HT1080 (cell line): ENCODE data around the gene TTLL6. TPM values are rescaled to one million over a fixed set of nuclear protein-coding genes. Genes with fewer than 3 reads are reported as not detected.
A peak's percentile ranks its signal among the peaks of the same experiment; 100 is the strongest.
"Not testable (repeated sequence)": the region's sequence is repeated elsewhere in the genome, so short reads cannot be mapped to it uniquely, and the experiment has no call there.

ENCODE experiments used
- DNase-seq: peaks from one replicate; pipeline ENCODE4 v3.0.0-alpha.2; 2015; ENCODE audit warnings: low read depth
- total RNA-seq: library from RNA; depleted of rRNA; stranded (reverse); fragments of >200 nt; shearing (Covaris generic); gene quantifications from 2 replicates; pipeline ENCODE4 v1.2.3, GENCODE V29; 2014

TTLL6 gene
- total RNA-seq, 1 experiment from 2014 or later = 0.21 TPM

DNA sequence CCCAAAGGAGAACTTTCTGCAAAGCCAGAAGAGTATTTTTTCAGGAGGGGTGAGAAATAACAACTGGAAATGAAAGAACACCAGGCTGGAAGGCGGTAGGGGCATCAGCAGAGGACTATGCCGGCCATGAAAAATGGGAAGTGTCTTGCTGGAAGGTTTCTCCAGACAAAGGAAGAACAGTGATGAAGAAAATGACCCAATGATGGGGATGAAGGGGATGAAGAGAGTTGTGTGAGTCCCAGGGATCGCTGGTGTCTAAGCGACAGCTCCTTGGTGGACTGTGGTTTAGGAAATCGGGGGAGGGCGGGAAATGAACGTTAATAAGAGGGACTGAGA lies 623 bp downstream of the TTLL6 start:
- DNase-seq = no peak

DNA sequence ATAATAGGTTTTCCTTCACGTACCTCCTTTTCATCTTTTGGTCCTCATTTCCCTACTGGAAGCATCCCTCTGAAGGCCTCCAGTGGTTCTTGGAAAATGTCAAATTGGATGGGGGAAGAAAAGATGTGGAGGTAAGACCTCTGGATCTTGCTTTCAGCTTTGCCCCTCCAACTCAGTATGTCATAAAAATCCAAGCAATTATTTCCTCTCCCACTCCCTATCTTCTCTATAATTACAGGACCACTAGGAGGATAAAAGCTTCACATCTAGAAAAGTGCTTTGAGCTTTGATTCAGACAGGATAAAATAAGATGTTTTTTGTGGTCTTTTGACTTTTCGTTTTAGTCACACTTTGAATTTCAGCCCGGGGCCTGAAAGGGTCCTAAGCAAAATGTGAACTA lies 1.7 kb downstream of the TTLL6 start:
- no peak for DNase-seq

GRCh38 chr17:48814504-48814903 lies 2.5 kb downstream of the TTLL6 start:
- DNase-seq = peak; percentile 21

GRCh38 chr17:48812001-48812400 lies 5.0 kb downstream of the TTLL6 start:
- no peak for DNase-seq

DNA sequence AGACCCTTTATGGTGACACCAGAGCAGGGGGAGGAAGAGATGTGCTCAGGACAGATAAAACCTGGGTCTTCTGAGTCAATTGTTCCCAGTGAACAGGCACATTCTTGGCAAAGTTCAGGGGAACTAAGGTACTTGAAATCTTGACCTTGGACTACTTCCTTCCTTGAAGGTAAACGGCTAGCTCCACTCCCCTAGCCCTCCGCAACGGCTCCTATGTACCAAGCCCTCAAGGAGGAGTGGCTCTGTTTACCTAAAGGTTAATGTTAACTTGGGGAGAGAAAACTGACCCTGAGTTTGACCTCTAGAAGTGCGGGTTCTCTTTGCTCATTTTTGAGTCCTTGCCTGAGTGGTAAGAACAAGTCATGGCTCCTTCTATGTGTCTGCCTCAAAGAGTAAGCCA lies 7.8 kb downstream of the TTLL6 start:
- no peak for DNase-seq

DNA sequence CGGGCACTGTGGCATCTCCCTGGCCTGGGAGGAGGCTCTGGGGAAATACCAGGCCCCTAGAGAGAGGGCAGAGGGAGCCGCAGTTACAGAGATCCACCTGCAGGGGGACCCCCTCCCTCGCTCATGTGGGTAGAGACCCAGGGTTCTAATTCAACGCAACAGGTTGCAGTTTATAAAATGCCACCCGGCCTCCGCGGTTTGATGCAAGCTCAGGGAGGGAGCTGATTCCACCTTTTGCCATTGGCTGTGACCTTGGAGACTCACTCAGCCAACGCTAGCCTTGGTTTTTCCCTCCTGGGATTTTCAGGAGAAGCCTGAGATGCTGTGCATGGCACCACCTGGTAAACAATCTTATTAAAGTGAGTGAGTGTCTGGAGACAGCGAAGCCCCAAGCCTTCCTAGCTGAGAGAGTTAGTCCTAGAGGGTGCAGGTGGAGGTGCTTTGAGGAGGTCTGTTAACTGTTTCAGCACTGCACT lies 12.1 kb downstream of the TTLL6 start:
- peak; percentile 63 for DNase-seq

DNA sequence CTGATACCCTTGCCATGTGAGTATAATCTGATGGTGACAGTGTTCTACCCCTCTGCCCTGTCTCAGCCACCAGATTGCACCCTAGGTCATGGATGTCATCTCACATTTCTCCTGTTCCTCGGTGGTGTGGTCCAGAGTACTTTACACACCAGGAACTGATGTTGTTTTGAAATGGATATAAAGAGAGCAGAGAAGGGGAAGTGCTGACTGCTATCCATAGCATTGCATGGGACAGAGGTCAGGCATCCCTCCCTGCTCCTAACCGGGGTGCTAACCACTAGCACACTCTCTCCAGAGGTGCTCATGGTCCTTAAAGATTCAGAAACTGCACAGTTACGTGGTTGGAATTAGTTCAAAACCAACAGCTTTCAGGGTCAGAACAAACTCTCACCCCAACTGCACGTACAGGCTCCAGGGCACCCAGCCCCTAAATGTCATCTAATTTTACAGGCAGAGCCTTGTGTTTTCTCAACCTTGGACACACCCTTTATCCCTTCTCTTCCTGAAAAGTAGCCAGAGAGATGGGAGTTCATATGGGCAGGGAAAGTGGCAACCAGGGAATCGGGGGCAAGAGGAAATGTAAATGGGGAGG lies 16.3 kb downstream of the TTLL6 start:
- no peak for DNase-seq

DNA sequence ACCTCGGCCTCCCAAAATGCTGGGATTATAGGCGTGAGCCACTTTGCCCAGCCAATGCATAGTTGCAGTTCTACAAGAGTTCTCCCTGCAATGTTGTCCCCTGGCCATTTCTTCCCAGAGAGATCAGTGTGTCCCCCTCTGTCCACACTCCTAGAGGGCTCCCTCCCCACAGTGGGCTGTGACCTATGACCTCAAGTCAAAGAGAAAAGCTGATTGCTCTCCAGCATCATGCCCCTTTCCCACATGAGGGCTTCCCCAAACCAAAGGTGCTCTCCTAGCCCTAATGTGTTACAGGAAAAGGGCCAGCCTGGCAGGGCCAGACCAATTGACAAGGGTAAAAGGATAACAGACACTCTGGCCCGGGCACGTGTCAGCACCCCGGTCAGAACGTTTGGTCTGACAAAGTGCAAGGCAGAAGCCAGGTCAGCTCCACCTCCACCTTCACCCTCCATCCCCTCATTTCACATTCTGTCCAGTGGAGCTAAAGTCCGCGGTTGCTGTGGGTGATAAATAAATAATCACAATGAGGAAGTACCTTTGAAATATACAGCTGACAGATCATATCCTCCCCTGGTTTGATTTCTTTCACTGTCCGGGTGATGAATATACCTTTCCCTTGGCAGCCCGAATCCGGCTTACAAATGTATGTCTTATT lies 17.8 kb downstream of the TTLL6 start:
- DNase-seq = no peak

- DNase-seq = not testable (repeated sequence)
Observed at GRCh38 chr17:48796163-48796522, 20.9 kb downstream of the TTLL6 start.

GRCh38 chr17:48795444-48796162 lies 21.4 kb downstream of the TTLL6 start:
- peak; percentile 53 for DNase-seq

GRCh38 chr17:48792033-48792798 lies 24.8 kb downstream of the TTLL6 start:
- no peak for DNase-seq

- peak; percentile 85 for DNase-seq
Observed at GRCh38 chr17:48791128-48792032, 25.6 kb downstream of the TTLL6 start.

GRCh38 chr17:48790607-48791127 lies 26.4 kb downstream of the TTLL6 start:
- no peak for DNase-seq

DNA sequence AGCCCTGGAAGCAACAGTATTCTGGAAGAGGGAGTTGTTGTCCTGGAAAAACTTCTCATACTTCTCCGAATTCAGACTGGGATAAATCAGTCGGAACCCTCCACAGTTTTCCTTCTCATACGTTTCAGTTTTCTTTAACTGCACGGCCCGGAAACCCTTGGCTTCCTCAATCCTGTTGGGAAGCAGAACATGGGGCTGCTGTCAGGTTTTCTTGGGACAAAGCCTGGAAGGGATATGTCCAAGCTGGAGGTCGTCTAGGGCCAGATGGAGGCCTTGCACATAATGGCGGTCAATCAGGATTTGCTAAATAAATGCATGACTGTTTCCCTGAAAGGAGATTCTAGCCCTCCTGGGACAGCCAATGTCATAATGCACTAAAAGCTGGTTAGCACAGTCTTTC lies 29.2 kb downstream of the TTLL6 start:
- DNase-seq = no peak

- DNase-seq = no peak
Observed at GRCh38 chr17:48779421-48779820, 37.6 kb downstream of the TTLL6 start.

DNA sequence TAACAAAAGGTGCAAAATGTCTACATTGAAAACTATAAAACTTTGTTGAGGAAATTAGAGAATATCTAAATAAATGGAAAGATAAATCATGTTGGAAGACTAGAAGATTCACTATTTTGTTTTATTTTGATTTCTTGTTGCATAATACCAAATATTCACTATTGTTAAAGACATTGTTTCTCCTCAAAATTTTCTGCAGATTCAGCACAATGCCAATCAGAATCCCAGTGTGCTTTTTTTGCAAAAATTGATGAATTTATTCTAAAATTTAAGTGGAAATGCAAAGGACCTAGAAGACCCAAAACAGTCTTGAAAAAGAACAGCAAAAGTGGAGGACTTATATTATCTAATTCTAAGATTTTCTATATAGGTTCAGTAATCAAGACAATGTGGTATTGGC lies 40.4 kb downstream of the TTLL6 start:
- no peak for DNase-seq

GRCh38 chr17:48773245-48773644 lies 43.8 kb downstream of the TTLL6 start:
- no peak for DNase-seq

DNA sequence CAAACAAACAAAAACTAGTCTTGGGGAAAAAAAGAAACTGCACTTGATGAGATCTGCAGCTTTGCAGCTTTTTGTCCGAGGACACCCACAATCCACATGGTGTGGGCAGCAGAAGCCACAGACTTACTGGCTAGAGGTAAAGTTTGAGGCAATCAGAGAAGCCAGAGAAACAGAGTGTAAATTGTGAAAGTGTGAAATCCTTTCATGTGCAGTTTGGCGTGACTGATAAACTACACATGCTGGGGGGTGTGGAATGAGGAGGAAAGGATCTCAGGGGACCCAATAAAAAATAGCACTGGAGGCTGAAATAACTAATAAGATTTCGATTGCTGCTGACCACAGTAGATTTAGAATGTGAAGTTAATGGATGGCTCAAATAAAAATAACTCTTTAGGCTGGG lies 46.1 kb downstream of the TTLL6 start:
- DNase-seq = no peak

DNA sequence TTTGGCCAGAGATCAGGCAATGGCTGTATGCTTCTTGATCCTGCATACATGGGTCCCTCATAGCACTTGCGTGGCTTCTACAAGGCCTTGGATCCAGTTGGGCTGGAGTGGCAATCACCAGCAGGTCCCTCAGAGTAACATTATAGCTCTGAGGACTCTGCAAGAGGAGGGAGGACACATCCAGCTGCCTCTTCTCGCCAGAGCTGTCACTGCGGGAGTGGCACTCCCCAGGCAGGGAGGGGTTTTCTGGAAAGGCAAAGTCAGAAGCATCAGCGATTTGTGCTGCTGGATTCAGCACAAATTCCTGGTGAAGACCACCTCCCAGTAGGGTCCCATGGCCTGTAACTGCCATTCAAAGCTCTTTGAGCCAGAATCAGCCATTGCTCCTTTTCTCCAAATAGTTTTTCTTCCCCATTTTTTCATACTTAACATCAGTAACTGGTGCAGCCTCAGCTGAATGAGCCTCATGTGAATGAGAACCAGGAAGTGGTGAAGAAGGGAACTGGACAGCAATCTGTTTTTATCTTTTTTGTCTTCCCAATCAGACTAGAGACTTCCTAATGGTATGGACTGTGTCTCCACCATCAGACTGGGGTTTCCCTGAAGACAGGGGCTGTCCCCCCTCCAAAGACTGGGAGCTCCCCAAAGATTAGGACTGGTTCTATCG lies 47.9 kb downstream of the TTLL6 start:
- no peak for DNase-seq

DNA sequence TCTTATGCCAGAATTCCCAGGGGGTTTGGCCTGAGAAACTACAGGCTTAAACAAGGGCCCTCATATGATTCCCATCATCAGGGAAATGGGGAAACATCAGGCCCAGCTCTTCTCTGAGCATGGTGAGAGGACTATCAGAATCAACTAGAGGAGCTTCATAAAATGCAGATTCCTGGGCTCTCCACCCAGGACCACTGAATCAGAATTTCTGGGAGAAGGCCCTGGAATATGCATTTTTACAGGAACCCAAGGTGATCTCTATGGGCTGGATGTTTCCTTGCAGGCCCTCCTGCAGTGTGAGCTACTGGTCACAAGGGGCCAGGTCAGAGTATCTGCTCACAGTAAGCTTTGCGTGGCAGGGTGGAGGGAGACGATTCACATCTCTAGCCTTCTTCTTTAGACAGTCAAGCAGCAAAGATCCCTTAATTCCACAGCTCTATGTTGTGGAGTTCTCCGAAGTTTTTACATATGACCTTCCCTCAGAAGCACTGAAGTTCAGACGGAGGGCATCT lies 49.7 kb downstream of the TTLL6 start:
- no peak for DNase-seq
